ENCODE data around the gene LMTK2. TPM values are rescaled to one million over a fixed set of nuclear protein-coding genes. Genes with fewer than 3 reads are reported as not detected.

LMTK2 gene
- total RNA-seq, 2 donors from 2014 or later: 14.4 to 16.2 TPM

GRCh38 chr7:98177553-98177952 lies 70.9 kb downstream of the LMTK2 start:
- Mint-ChIP-seq H3K4me3 (no peak overlapping the region), H3K27me3 (ENCODE audit: low read depth) (no peaks in the 10 kb centered on the region), H3K9me3 (no peaks in the 10 kb centered on the region), H3K36me3 (ENCODE audit: insufficient read depth in 2 of 2) (no peaks in the 10 kb centered on the region), H3K4me1 (ENCODE audit: low read depth) (no peaks in the 10 kb centered on the region), H3K27ac (no peak overlapping the region)
- DNase-seq (no peak), ATAC-seq (replicated peaks in 1 of 2) (no peak)

DNA sequence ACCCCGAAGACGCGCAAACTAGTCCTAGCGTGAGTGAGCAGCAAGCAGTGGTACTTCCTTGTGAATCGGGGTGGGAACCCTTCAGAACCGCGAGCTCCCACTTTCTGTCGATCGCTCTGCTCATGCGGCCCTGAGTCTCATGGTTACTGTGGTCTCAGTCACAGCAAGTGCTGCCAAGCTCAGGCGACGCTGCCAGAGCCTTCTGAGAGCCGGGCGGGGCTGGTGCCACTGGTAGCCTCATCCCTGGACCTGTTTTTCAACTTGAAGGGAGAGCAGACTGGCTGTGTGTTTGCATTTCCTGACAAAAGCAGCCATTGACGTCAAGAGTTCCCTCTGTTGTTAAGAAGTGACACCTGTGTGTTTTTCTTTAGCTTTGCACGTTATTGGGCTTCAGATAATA lies 71.7 kb downstream of the LMTK2 start:
- Mint-ChIP-seq H3K4me3 (no peak overlapping the region), H3K4me1 (ENCODE audit: low read depth) (no peaks in the 10 kb centered on the region), H3K36me3 (ENCODE audit: insufficient read depth in 2 of 2) (no peaks in the 10 kb centered on the region), H3K27ac (no peak overlapping the region), H3K27me3 (ENCODE audit: low read depth) (no peaks in the 10 kb centered on the region), H3K9me3 (no peaks in the 10 kb centered on the region)
- no peak for ATAC-seq (replicated peaks in 1 of 2)
- DNase-seq: no peak

GRCh38 chr7:98178762-98179490 lies 72.3 kb downstream of the LMTK2 start:
- Mint-ChIP-seq H3K27me3 (ENCODE audit: low read depth) (no peaks in the 10 kb centered on the region), H3K36me3 (ENCODE audit: insufficient read depth in 2 of 2) (no peaks in the 10 kb centered on the region), H3K4me3 (no peak overlapping the region), H3K9me3 (no peaks in the 10 kb centered on the region), H3K27ac (no peak overlapping the region), H3K4me1 (ENCODE audit: low read depth) (no peaks in the 10 kb centered on the region)
- ATAC-seq (replicated peaks in 1 of 2): no peak
- DNase-seq: no peak

DNA sequence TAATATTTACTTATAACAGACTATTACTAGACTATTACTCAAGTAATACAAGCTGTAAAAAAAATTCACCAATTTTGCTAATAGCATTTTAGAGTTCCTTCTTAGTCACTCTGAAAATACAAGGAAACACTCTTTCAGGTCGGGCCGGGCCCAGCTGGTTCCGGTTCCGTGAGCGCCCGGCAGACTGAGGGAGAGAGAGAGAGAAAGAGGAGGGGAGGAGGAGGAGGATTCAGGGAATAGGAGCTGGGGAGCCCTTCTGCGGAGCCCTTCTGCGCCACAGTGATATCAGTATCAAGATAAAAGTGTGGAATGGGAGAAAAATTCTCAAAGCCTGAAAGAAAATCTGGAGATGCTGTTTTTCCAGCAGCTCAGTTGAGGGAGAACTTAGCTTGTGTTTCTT lies 74.1 kb downstream of the LMTK2 start:
- no peak overlapping the region for H3K27ac Mint-ChIP-seq
- H3K36me3 Mint-ChIP-seq (ENCODE audit: insufficient read depth in 2 of 2): no peaks in the 10 kb centered on the region
- ATAC-seq (replicated peaks in 1 of 2): no peak

DNA sequence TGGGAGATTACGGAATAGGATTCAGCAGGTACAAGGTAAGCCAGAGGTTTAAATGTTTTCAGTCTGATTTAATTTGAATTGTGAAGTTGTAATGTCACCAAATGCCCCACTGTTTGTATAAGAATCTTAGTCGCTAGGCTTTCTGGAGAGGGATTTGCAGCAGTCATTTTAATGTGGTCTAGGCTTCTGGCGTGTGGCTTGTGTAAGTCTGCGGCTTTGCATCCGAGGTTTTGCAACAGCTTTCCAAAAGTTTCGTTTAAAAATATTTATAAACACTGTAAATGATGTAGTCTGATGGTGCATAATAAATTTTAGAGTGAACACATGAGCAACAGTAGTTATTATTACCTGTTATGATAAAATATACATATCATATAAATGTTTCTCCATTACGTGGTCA lies 78.4 kb downstream of the LMTK2 start:
- no peak for DNase-seq
- Mint-ChIP-seq H3K27ac (no peak overlapping the region), H3K9me3 (no peaks in the 10 kb centered on the region), H3K36me3 (ENCODE audit: insufficient read depth in 2 of 2) (peaks cover 4 to 7% of the 10 kb centered on the region in 2 donors), H3K4me3 (no peak overlapping the region), H3K4me1 (ENCODE audit: low read depth) (no peaks in the 10 kb centered on the region), H3K27me3 (ENCODE audit: low read depth) (no peaks in the 10 kb centered on the region)
- ATAC-seq (replicated peaks in 1 of 2): no peak

More for the DNA sequence above, 74.1 kb downstream of the LMTK2 start:
- Mint-ChIP-seq H3K27me3 (ENCODE audit: low read depth) (no peaks in the 10 kb centered on the region), H3K4me1 (ENCODE audit: low read depth) (no peaks in the 10 kb centered on the region), H3K9me3 (no peaks in the 10 kb centered on the region), H3K4me3 (no peak overlapping the region)
- no peak for DNase-seq

- no peaks in the 10 kb centered on the region for H3K27me3 Mint-ChIP-seq (ENCODE audit: low read depth)
Observed at GRCh38 chr7:98186452-98187137, 79.9 kb downstream of the LMTK2 start.

DNA sequence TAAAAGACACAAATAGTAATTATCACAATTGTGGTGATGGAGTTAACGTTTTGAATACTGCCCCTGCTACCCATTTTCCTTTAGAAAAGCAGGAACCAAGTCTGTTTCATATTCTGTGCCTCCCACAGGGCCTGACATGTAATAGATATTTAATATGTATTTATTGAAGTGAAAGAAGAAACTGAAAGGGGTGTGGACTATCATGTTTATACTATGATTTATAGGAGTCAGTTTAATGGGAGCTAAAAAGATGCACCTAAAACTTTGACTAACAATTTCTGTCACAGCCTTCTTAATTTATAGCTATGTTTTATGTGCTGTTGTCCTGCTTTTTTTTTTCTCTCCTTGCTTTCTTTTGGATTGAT lies 80.5 kb downstream of the LMTK2 start:
- no peaks in the 10 kb centered on the region for H3K4me1 Mint-ChIP-seq (ENCODE audit: low read depth)
- DNase-seq (no peak), ATAC-seq (replicated peaks in 1 of 2) (no peak)
- H3K27me3 Mint-ChIP-seq (ENCODE audit: low read depth): no peaks in the 10 kb centered on the region
- H3K4me3 Mint-ChIP-seq: no peak overlapping the region
- H3K36me3 Mint-ChIP-seq (ENCODE audit: insufficient read depth in 2 of 2): peaks cover 6 to 9% of the 10 kb centered on the region in 2 donors
- H3K9me3 Mint-ChIP-seq: no peaks in the 10 kb centered on the region
- no peak overlapping the region for H3K27ac Mint-ChIP-seq

More at GRCh38 chr7:98186452-98187137, 79.9 kb downstream of the LMTK2 start:
- no peaks in the 10 kb centered on the region for H3K4me1 Mint-ChIP-seq (ENCODE audit: low read depth)
- no peak overlapping the region for H3K27ac Mint-ChIP-seq
- H3K36me3 Mint-ChIP-seq (ENCODE audit: insufficient read depth in 2 of 2): peaks cover 6 to 9% of the 10 kb centered on the region in 2 donors
- DNase-seq: no peak
- ATAC-seq (replicated peaks in 1 of 2): no peak
- H3K9me3 Mint-ChIP-seq: no peaks in the 10 kb centered on the region
- no peak overlapping the region for H3K4me3 Mint-ChIP-seq

DNA sequence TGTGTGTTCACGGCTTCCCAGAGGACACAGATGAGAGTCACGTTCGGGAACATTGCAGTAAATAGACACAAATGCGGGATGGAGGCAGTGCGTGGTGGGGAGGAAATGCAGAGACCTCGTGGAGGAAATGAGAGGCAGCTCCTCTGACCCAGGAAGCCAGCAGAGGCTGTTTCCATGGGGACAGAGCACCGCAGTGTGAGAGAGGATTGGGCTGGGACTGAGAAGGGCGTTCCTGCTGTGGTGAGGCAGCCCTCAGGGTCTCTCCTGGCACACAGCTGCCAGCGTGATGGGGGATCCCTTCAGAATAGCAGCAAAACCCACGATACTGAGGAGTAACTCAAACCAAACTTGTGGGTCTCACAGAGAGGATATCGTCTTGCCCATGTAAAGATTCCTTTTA lies 82.9 kb downstream of the LMTK2 start:
- Mint-ChIP-seq H3K4me1 (ENCODE audit: low read depth) (no peaks in the 10 kb centered on the region), H3K9me3 (no peaks in the 10 kb centered on the region), H3K4me3 (no peak overlapping the region), H3K27me3 (ENCODE audit: low read depth) (no peaks in the 10 kb centered on the region), H3K36me3 (ENCODE audit: insufficient read depth in 2 of 2) (peaks cover 6 to 9% of the 10 kb centered on the region in 2 donors), H3K27ac (no peak overlapping the region)
- ATAC-seq (replicated peaks in 1 of 2): no peak
- no peak for DNase-seq

DNA sequence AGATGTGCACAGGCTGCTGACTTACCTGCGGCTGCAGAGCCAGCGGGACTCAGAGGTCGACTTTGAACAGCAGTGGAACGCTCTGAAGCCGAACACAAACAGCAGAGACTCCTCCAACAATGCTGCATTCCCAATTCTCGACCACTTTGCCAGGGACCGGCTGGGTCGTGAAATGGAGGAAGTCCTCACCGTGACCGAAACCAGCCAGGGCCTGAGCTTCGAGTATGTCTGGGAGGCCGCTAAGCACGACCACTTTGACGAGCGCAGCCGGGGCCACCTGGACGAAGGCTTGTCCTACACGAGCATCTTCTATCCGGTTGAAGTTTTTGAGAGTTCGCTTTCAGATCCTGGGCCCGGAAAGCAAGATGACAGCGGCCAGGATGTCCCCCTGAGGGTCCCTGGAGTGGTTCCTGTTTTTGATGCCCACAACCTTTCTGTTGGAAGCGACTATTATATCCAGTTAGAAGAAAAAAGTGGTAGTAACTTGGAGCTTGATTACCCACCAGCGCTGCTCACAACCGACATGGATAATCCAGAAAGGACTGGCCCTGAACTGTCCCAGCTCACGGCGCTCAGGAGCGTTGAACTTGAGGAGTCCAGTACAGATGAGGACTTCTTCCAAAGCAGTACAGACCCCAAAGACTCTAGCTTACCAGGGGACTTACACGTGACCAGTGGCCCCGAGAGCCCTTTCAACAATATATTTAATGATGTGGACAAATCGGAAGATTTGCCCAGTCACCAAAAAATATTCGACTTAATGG lies 85.2 kb downstream of the LMTK2 start:
- H3K9me3 Mint-ChIP-seq: no peaks in the 10 kb centered on the region
- DNase-seq (no peak), ATAC-seq (replicated peaks in 1 of 2) (no peak)
- H3K4me1 Mint-ChIP-seq (ENCODE audit: low read depth): no peaks in the 10 kb centered on the region
- peaks cover 6 to 9% of the 10 kb centered on the region in 2 donors for H3K36me3 Mint-ChIP-seq (ENCODE audit: insufficient read depth in 2 of 2)
- no peaks in the 10 kb centered on the region for H3K27me3 Mint-ChIP-seq (ENCODE audit: low read depth)
- no peak overlapping the region for H3K27ac Mint-ChIP-seq
- no peak overlapping the region for H3K4me3 Mint-ChIP-seq

GRCh38 chr7:98192781-98193457 lies 86.3 kb downstream of the LMTK2 start:
- H3K27ac Mint-ChIP-seq: no peak overlapping the region
- H3K4me3 Mint-ChIP-seq: no peak overlapping the region

GRCh38 chr7:98193474-98194180 lies 87.0 kb downstream of the LMTK2 start:
- ATAC-seq (replicated peaks in 1 of 2): no peak
- no peaks in the 10 kb centered on the region for H3K9me3 Mint-ChIP-seq
- no peak overlapping the region for H3K27ac Mint-ChIP-seq
- H3K4me3 Mint-ChIP-seq: no peak overlapping the region
- peaks cover 6 to 9% of the 10 kb centered on the region in 2 donors for H3K36me3 Mint-ChIP-seq (ENCODE audit: insufficient read depth in 2 of 2)
- H3K27me3 Mint-ChIP-seq (ENCODE audit: low read depth): no peaks in the 10 kb centered on the region
- DNase-seq: no peak
- no peaks in the 10 kb centered on the region for H3K4me1 Mint-ChIP-seq (ENCODE audit: low read depth)

More at GRCh38 chr7:98192781-98193457, 86.3 kb downstream of the LMTK2 start:
- peaks cover 8 to 9% of the 10 kb centered on the region in 2 donors for H3K36me3 Mint-ChIP-seq (ENCODE audit: insufficient read depth in 2 of 2)
- H3K27me3 Mint-ChIP-seq (ENCODE audit: low read depth): no peaks in the 10 kb centered on the region
- H3K4me1 Mint-ChIP-seq (ENCODE audit: low read depth): no peaks in the 10 kb centered on the region
- ATAC-seq (replicated peaks in 1 of 2) (no peak), DNase-seq (no peak)
- H3K9me3 Mint-ChIP-seq: no peaks in the 10 kb centered on the region

DNA sequence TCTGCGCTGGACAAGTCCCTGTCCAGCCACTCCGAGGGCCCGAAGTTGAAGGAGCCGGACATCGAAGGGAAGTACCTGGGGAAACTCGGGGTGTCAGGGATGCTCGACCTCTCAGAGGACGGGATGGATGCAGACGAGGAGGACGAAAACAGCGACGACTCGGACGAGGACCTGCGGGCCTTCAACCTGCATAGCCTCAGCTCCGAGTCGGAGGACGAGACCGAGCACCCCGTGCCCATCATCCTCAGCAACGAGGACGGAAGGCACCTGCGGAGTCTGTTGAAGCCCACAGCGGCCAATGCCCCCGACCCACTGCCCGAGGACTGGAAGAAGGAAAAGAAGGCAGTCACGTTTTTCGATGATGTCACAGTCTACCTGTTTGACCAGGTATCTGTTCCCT lies 87.5 kb downstream of the LMTK2 start:
- Mint-ChIP-seq H3K36me3 (ENCODE audit: insufficient read depth in 2 of 2) (peaks cover 8 to 9% of the 10 kb centered on the region in 2 donors), H3K9me3 (peaks cover 0 to 1% of the 10 kb centered on the region in 2 donors), H3K27me3 (ENCODE audit: low read depth) (no peaks in the 10 kb centered on the region), H3K4me3 (no peak overlapping the region), H3K4me1 (ENCODE audit: low read depth) (no peaks in the 10 kb centered on the region), H3K27ac (no peak overlapping the region)
- ATAC-seq (replicated peaks in 1 of 2): no peak
- DNase-seq: no peak

Data from activated T-cell treated with anti-CD3 and anti-CD28 coated beads, Interleukin-2, amount 50 U/mL, for 72 hours (primary cell).